SK-N-MC (cell line): ENCODE results near the gene SNAPIN.

ENCODE experiments used
- EZH2 ChIP-seq: fragments of 200-600 bp; sonication (generic); IDR thresholded peaks from one replicate; pipeline ENCODE4 v1.6.1; 2017; ENCODE audit warnings: antibody characterized with exemption
- FOXP2 ChIP-seq: optimal IDR thresholded peaks from 2 replicates; pipeline ENCODE3; 2011; ENCODE audit warnings: mild to moderate bottlenecking, moderate library complexity; ENCODE audit not compliant: insufficient read depth; ENCODE audit errors: extremely low read length, control extremely low read depth
- POLR2AphosphoS5 ChIP-seq: IDR thresholded peaks from 2 replicates; pipeline ENCODE4 v1.6.1; 2012; ENCODE audit warnings: mild to moderate bottlenecking, low read depth, low read length, borderline replicate concordance

- no peak for TF ChIP-seq EZH2
- no peak for TF ChIP-seq FOXP2
- no peak for TF ChIP-seq POLR2AphosphoS5
Observed at GRCh38 chr1:153699768-153700167, 41.3 kb downstream of the SNAPIN start.
